GM21528 (cell line): ENCODE data around the gene CYP4F11.
"Not testable (repeated sequence)": the region's sequence is repeated elsewhere in the genome, so short reads cannot be mapped to it uniquely, and the experiment has no call there.

Experiments used
- ATAC-seq: cut with Tn5 transposase; IDR thresholded peaks from one replicate; pipeline ENCODE4 v1.9.1; 2021; ENCODE audit warnings: mild to moderate bottlenecking, moderate library complexity; ENCODE audit not compliant: unreplicated experiment, low FRiP score

Gene CYP4F11, protein sequence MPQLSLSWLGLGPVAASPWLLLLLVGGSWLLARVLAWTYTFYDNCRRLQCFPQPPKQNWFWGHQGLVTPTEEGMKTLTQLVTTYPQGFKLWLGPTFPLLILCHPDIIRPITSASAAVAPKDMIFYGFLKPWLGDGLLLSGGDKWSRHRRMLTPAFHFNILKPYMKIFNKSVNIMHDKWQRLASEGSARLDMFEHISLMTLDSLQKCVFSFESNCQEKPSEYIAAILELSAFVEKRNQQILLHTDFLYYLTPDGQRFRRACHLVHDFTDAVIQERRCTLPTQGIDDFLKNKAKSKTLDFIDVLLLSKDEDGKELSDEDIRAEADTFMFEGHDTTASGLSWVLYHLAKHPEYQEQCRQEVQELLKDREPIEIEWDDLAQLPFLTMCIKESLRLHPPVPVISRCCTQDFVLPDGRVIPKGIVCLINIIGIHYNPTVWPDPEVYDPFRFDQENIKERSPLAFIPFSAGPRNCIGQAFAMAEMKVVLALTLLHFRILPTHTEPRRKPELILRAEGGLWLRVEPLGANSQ

DNA sequence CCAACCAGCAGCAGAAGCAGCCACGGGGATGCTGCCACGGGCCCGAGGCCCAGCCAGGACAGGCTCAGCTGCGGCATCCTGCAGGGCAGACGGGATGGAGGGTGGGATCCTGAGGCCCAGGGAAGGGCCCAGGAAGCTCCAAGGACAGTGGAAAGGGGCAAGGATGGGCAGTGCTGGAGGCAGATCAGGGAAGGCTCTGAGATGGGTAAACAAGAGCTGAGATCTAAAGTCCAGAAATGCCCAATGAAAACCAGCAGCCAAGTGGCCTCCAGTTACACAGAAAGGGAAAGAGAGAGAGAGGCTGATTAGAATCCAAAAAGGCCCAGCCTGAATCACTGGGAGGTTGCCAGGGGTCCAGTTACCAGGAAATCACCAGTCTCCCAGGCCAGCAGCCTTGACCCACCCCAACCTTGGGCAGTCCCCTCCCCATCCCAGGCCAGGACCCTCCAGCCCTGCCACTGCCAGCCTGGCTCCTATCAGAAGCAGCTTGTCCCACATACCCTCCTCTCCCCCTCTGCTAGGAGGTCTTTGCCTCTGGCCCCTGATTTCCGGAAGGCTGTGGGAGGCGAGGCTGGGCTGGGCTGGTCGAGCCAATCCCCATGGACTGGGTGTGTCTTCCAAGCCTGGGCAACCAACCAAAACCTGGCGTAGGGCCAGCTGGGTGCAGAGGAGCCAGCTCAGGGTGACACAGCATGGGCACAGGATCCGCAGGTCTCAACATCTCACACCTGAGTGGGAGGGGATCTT lies at the start of gene CYP4F11:
Gene CYP4F11 (minus strand): TSS at position 198 of the 747 bp plus-strand sequence. CDS start 121 bp downstream, at position 77.
- no peak for ATAC-seq

DNA sequence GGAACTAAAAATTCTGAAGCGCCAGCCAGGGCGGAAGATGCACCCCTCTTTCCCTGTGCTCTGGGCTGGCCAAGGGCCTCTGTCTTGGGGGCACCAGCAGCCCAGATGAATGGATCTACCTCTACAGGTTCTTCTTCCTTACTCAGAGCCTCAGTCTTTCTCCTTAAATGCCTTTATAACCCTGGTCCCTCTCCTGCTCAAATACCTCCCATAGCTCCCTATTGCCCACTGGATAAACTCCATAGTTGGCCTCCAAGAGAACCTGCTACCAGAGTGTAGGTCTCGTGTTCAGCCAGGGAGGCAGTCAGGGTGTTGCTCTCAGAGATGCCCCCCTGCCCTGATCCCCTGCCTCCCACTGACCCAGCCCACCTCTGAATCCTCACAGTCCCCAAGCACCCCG lies 45.0 kb upstream of the CYP4F11 start:
- no peak for ATAC-seq

DNA sequence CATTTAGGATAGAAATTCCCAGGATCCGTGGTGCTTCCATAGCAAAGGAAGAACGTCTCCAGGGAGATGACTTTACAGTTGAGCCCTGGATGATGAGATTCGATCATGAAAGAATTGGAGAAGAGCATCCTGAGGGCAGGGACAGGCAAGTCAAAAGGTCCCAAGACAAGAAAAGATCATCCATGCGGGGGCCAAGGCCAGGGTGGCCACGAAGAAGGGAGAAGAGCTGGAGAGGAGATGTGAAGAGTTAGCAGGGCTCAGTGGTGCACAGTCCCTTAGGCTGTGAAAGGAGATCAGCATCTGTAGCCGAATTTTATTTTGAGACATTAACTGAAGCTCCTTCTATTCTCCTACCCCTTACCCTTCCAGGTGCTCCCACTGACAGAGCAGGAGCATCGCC lies 43.4 kb upstream of the CYP4F11 start:
- ATAC-seq = no peak

DNA sequence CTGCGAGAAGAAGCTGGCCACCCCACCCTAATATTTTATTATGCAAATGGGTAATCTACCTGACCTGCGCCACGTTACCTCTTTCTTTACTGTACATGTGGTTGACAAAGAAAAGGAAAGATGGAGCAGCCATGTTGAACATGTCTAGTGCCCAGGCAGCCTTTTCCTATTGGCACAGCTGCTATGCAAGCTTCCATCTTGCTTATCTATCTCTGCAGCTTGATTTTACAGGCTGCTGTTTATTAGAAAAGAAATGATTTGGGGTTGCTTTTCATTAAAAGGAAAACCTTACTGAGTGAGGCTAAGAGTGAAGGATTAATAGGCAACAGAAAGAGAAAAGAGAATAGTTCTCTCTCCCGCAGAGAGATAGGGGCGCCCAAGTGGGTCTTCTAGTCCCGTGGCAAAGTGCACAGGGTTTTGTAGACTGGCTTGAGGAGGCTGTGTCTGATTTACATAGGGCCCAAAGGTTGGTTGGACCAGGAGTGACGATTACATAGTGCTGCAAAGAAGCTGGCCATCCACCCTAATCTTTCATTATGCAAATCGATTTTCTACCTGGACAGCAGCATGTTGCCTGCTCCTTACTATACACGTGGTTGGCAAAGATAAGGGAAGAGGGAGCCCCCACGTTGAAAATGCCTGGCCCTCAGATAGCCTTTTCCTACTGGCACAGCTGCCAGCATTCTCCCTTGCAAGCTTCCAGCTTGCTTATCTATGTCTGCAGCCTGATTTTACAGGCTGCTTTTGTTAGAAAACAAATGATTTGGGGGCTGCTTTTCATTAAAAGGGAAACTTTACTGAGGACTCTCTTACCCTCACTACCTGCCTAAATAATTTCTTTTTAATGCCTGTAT lies 42.7 kb upstream of the CYP4F11 start:
- ATAC-seq = no peak

DNA sequence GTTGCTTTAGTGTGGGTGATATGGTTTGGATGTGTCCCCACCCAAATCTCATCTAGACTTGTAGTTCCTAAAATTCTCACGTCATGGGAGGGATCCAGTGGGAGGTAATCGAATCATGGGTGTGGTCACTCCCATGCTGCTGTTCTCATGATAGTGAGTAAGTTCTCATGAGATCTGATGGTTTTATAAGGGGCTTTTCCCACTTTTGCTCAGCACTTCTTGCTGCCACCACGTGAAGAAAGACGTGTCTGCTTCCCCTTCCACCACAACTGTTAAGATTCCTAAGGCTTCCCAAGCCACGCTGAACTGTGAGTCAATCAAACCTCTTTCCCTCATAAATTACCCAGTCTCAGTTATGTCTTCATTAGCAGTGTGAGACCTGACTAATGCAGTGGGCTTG lies 40.5 kb upstream of the CYP4F11 start:
- no peak for ATAC-seq

DNA sequence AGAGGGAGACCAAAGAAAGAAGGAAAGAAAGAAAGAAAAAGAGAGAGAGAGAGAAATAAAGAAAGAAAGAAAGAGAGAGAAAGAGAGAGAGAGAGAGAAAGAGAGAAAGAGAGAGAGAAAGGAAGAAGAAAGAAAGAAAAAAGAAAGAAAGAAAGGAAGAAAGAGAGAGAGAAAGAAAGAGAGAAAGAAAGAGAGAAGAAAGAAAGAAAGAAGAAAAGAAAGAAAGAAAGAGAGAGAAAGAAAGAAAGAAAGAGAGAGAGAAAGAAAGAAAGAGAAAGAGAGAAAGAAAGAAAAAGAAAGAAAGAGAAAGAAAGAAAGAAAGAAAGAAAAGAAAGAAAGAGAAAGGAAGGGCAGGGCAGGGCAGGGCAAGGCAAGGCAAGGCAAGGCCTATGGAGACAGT lies 37.7 kb upstream of the CYP4F11 start:
- not testable (repeated sequence) for ATAC-seq

DNA sequence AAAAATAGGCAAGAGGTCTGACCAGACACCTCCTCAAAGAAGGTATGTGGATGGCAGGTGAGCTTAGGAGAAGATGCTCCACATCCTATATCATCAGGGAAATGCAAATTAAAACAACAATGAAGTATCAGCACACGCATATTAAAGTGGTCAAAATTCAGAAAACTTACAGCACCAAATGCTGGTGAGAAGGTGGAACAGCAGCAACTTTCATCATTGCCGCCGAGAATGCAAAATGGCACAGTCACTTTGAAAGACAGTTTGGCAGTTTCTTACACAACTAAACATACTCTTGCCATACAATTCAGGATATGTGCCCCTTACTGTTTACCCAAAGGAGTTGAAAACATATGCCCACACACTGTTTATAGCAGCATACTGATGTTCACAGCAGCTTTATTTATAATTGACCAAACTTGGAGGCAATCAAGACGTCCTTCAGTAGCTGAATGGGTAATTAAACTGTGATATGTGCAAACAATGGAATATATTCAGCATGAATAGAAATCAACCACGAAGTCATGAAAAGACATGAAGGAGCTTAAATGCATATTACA lies 37.0 kb upstream of the CYP4F11 start:
- ATAC-seq = no peak

DNA sequence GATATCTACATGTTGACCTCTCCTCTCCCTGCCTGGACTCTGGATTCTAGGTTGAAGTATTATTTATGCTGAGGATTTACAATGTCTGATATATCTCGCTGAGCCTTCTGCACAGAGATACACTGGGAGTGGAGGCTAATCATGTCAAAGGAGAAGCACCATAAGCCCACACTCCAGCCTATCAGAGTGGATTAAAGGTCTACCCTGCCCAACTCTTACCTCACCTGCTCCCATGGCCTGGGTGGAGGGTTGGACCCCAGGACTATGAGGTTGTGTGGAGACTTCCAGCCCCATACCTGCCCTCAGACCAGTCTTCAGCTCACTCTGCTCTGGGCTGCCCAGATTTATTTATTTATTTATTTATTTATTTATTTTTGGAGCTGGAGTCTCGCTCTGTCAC lies 29.9 kb upstream of the CYP4F11 start:
- no peak for ATAC-seq

DNA sequence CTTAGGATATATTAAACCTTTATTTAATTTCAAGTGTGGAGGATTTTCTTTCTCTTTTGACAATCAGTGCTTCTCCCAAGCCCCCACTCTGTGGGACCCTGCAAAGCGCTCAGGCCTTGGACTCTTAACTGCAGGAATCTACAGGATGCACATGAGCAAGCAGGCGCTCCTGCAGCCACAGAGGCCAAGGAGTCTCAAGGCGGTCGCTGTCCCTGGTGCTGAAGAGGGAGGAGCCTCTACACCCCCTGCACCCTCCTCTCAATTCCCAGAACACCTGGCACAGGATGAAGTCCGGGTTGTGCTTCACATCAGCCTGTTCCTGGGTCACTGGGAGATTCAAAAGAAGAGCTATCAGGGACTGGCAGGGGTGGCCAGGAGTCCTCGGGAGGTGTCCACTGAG lies 28.0 kb upstream of the CYP4F11 start:
- ATAC-seq = no peak

DNA sequence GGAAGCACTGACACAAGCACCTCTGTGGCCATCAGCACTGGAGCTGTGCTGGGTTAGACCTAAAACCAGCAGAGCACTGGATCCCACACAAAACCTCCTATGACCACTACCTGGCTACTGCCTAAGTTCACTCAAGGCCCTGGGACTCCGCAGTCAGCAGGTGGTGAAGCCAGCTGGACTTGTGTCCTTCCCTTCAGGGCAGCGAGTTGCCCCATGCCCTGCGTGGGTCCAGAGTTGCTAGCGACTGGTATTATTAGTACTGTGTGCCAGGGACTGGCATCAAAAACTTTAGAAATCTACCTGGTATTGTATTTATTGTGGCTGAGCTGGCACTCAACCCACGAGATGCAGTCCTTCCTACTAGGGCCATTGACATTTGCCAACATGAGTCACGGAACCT lies 20.5 kb upstream of the CYP4F11 start:
- no peak for ATAC-seq

DNA sequence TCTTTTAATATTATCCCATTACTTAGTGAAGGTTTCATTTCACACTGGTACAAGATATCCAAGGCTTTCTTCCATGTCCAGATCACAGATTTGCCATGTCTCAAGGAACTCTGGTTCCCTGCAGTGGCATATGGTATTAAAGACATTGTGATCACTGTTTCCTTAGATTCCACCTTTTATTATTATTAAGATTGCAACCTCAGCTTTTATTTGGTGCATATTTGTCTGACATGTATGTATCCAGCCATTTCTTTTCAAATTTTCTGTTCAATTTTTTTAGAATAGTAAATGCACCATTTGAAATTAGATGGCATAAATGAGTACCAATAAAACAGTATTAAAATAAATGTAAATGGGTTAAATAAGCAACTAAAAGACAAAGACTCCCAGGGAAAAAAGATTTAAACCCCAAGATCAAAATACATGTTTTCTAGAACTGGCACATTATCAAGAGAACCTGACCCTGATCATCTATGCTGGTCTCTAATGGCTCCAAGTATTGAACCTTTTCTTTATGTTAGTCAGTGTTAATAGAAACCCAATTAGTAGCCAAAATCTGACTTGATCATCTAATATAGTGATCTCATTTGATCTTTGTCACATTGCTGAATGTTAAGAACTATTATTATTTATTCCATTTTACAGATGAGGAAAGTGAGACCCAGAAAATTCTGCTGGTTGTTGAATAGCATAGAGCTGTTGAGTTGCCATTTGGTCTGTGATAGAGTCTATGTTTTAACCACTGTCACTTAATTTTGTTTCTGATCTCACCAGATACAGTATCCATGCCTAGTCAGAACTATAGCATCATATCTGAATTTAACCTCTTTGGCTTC lies 14.1 kb upstream of the CYP4F11 start, which contains the start of gene OR10H4:
Gene OR10H4 (plus strand): TSS at position 786 of the 836 bp plus-strand sequence. CDS start 0 bp downstream, at position 786.
- ATAC-seq = no peak

DNA sequence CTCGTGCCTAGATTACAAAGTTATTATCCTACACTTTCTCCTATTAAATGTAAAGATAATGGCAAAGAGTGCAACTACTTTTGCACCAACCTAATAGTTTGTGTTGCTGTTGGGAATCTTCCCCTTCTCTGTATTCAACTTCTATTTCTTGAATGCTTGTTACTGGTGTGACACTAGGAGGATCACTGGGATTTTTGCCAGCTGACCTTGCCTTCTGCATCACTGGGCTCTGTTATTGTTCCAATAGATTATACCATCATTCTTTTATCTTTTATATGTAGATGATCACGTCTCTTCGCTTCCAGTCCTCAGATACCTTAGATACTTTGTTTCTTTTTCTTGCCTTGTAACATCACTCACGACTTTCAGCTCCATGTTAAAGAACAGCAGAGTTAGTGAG lies 11.0 kb upstream of the CYP4F11 start:
- ATAC-seq = no peak

DNA sequence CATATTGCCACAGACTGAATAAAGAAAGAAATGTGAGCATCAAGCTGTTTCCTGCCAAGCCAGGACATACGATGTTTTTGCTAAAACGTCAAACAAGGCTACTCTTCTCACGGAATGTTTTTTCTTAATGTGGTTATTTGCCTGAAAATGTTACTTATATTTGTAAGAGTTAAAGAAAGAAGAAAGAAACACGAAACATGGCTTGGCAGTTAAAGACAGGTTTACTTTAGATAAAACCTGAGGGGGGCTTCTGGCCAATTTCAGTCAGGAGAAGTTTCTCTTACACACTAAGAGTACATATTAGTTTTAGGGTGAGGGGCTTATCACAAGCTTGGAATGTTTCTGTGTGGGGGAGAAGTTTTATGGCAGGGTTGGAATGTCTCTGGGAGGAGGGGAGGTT lies 10.1 kb upstream of the CYP4F11 start:
- no peak for ATAC-seq

DNA sequence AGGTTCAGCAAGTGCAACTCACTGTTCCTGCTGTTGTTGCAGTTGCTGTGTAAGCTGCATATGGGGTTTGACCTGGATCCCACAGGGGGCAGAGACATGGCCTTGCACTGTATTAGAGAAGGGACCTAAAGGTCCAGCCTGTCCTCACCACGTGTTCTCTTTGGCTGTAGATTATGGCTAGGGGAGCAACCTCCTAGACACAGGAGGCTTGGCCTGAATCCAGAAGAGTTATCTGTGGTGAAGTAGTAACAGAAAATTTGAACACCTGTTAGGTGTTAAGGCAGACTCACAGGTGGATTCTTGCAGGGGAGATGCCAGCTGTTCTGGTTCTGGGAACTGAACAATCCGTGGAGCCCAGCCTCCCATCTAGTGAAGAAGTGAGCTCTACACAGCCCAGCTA lies 3.4 kb upstream of the CYP4F11 start:
- ATAC-seq = no peak

DNA sequence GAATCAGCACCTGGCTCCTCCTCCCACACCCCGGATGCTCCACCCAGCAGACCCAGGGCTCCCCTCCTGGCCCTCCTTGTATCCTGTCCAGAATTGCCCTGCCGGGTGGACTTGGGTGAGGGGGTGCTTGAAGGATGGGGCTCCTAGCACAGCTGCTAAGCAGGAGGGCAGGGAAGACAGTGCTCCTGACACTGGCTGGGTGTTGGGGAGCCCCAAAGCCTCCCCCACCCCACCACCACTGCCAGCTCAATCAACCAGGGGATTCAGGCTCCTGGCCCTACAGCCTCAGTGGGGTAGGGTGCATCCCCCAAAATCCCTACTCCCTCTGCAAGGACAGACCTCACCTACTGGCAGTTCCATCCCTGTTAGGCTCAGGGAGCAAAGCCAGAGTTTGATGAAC lies 2.6 kb upstream of the CYP4F11 start:
- no peak for ATAC-seq

DNA sequence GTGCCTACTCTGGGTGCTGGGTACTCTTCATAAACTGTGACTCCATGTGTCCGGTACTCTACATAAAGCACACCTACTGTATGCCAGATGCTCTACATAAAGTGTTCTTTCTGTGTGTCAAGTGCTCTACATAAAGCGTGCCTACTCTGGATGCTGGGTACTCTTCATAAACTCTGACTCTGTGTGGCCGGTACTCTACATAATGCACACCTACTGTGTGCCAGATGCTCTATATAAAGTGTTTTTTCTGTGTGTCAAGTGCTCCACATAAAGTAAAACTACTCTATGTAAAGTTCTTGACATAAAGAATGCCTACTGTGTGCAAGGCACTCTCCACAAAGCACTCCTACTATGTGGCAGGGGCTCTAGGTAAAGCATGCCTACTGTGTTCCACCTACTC lies 1.8 kb upstream of the CYP4F11 start:
- ATAC-seq = no peak

DNA sequence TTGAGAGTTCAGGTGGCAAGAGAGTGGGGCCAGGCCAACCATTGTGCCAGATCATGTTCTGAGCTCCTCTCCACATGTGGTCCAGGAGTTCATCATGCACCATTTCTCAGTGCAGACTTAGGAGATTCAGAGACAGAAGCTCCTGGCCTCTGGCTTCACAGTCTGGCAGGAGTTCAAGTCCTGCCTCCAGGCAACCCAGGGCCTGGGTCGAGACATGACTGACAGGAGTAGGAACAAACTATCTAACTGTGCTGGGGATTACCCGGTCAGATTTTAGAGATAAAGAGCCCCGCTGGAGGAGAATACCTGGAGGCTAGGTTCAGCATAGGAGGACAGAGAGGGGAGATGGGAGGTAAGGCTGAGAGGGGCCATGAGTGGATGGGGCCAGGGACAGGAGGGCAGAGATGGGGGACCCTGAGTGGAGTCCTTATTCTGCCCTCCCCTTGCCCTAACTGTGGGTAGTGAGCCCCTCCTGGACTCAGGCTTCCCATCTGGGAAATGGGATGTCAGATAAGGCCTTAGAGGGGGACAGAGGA lies 906 bp upstream of the CYP4F11 start:
- no peak for ATAC-seq

DNA sequence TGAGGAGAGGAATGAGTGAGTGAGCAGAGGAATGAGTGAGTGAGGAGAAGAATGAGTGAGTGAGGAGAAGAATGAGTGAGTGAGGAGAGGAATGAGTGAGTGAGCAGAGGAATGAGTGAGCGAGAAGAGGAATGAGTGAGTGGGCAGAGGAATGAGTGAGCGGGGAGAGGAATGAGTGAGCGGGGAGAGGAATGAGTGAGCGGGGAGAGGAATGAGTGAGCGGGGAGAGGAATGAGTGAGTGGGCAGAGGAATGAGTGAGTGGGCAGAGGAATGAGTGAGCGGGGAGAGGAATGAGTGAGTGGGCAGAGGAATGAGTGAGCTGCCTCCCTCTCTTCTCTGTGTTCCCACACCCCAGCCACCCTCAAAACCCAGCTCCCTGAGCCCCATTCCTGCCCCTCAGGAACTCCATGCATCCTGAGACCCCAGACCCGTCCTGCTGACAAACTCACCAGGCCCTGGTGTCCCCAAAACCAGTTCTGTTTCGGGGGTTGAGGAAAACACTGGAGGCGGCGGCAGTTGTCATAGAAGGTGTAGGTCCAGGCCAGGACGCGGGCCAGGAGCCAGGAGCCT lies 483 bp downstream of the CYP4F11 start:
- ATAC-seq = not testable (repeated sequence)

DNA sequence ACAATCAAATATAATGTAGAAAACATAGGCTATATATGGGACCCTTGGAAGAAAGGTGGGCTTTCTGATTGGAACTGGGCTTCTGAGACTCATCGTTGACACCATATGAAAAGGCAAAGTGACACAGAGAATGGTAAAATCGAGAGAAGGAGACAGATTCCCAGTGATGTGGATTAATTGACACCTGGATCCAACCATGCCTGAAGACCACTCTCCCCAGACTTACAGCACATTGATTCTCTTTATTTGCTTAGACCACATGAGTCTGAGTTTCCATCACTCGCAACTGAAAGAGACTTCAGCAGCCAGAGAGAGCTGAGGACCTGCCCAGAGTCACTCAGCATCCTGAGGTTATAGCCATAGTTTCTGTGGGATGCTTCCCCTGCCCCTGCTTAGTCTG lies 6.0 kb downstream of the CYP4F11 start:
- ATAC-seq = no peak
